ENCODE data around the gene RASIP1. TPM values are rescaled to one million over a fixed set of nuclear protein-coding genes. Genes with fewer than 3 reads are reported as not detected.
A peak's percentile ranks its signal among the peaks of the same experiment; 100 is the strongest.

RASIP1 gene
- total RNA-seq, 1 experiment from 2014 or later, result not detected

GRCh38 chr19:48678201-48678600, 62.2 kb downstream of the RASIP1 start:
- no peak for DNase-seq (ENCODE audit: low read depth)

- DNase-seq (ENCODE audit: low read depth), result no peak
Measured at GRCh38 chr19:48676887-48677286, 63.5 kb downstream of the RASIP1 start.

GRCh38 chr19:48676487-48676886, 63.9 kb downstream of the RASIP1 start:
- DNase-seq (ENCODE audit: low read depth), result no peak

GRCh38 chr19:48674921-48675824, 65.2 kb downstream of the RASIP1 start:
- DNase-seq (ENCODE audit: low read depth), result peak; percentile 80

- DNase-seq (ENCODE audit: low read depth), result no peak
Measured at GRCh38 chr19:48674216-48674809, 66.1 kb downstream of the RASIP1 start.

- no peak for DNase-seq (ENCODE audit: low read depth)
Measured at GRCh38 chr19:48673436-48674100, 66.8 kb downstream of the RASIP1 start.

GRCh38 chr19:48672994-48673393, 67.4 kb downstream of the RASIP1 start, which contains the start of gene NTN5:
Gene NTN5 (minus strand): TSS chr19:48673017. CDS start chr19:48670986, 2,031 bp downstream.
- DNase-seq (ENCODE audit: low read depth), result no peak

- DNase-seq (ENCODE audit: low read depth), result no peak
Measured at GRCh38 chr19:48671446-48671995, 68.9 kb downstream of the RASIP1 start.

GRCh38 chr19:48670699-48671445, 69.5 kb downstream of the RASIP1 start:
- no peak for DNase-seq (ENCODE audit: low read depth)

Other genes starting within 250 kb of the RASIP1 start
- gene LMTK3, start 228.8 kb downstream of the RASIP1 start, total RNA-seq (2014; rRNA removed; shearing (Covaris generic)), result 0.05 TPM in 1 of 2 replicates, not detected in the other
- not detected in 2 replicates for gene SULT2B1, start 188.4 kb downstream of the RASIP1 start, total RNA-seq (2014; rRNA removed; shearing (Covaris generic))
- gene SPACA4, start 133.9 kb downstream of the RASIP1 start, total RNA-seq (2014; rRNA removed; shearing (Covaris generic)), result not detected in 2 replicates
- 1.2 TPM in 1 of 2 replicates, not detected in the other for gene FAM83E, start 125.5 kb downstream of the RASIP1 start, total RNA-seq (2014; rRNA removed; shearing (Covaris generic))
- gene RPL18, start 121.4 kb downstream of the RASIP1 start, total RNA-seq (2014; rRNA removed; shearing (Covaris generic)), result 2,830 and 3,901 TPM in 2 replicates
- gene SPHK2, start 121.1 kb downstream of the RASIP1 start, total RNA-seq (2014; rRNA removed; shearing (Covaris generic)), result 15.9 and 16.5 TPM in 2 replicates
- gene DBP, start 103.2 kb downstream of the RASIP1 start, total RNA-seq (2014; rRNA removed; shearing (Covaris generic)), result 10.3 and 11.1 TPM in 2 replicates
- gene CA11, start 94.4 kb downstream of the RASIP1 start, total RNA-seq (2014; rRNA removed; shearing (Covaris generic)), result 0.77 and 1.4 TPM in 2 replicates
- gene NTN5, start 67.6 kb downstream of the RASIP1 start, total RNA-seq (2014; rRNA removed; shearing (Covaris generic)), result not detected in 2 replicates
- not detected in 2 replicates for gene FUT2, start 44.6 kb downstream of the RASIP1 start, total RNA-seq (2014; rRNA removed; shearing (Covaris generic))
- 0.35 TPM in 1 of 2 replicates, not detected in the other for gene MAMSTR, start 20.9 kb downstream of the RASIP1 start, total RNA-seq (2014; rRNA removed; shearing (Covaris generic))
- not detected in 2 replicates for gene IZUMO1, start 6.3 kb upstream of the RASIP1 start, total RNA-seq (2014; rRNA removed; shearing (Covaris generic))
- gene FUT1, start 12.0 kb upstream of the RASIP1 start, total RNA-seq (2014; rRNA removed; shearing (Covaris generic)), result 0.10 TPM in 1 of 2 replicates, not detected in the other
- gene FGF21, start 14.9 kb upstream of the RASIP1 start, total RNA-seq (2014; rRNA removed; shearing (Covaris generic)), result not detected in 2 replicates
- gene BCAT2, start 70.4 kb upstream of the RASIP1 start, total RNA-seq (2014; rRNA removed; shearing (Covaris generic)), result 54.2 and 60.6 TPM in 2 replicates
- not detected in 2 replicates for gene HSD17B14, start 95.9 kb upstream of the RASIP1 start, total RNA-seq (2014; rRNA removed; shearing (Covaris generic))
- gene PLEKHA4, start 128.0 kb upstream of the RASIP1 start, total RNA-seq (2014; rRNA removed; shearing (Covaris generic)), result 0.31 TPM in 1 of 2 replicates, not detected in the other
- gene PPP1R15A, start 131.8 kb upstream of the RASIP1 start, total RNA-seq (2014; rRNA removed; shearing (Covaris generic)), result 44.3 and 49.4 TPM in 2 replicates
- not detected in 2 replicates for gene TULP2, start 158.1 kb upstream of the RASIP1 start, total RNA-seq (2014; rRNA removed; shearing (Covaris generic))
- 107 and 146 TPM in 2 replicates for gene NUCB1, start 159.7 kb upstream of the RASIP1 start, total RNA-seq (2014; rRNA removed; shearing (Covaris generic))
- 0.57 TPM in 1 of 2 replicates, not detected in the other for gene DHDH, start 193.1 kb upstream of the RASIP1 start, total RNA-seq (2014; rRNA removed; shearing (Covaris generic))
- 198 and 273 TPM in 2 replicates for gene BAX, start 214.3 kb upstream of the RASIP1 start, total RNA-seq (2014; rRNA removed; shearing (Covaris generic))
- gene FTL, start 224.7 kb upstream of the RASIP1 start, total RNA-seq (2014; rRNA removed; shearing (Covaris generic)), result 4,284 and 5,930 TPM in 2 replicates

Data from HT1080 (cell line).